K562 (cell line): ENCODE measurements around the gene XRN2. TPM values are rescaled to one million over a fixed set of nuclear protein-coding genes. Genes with fewer than 3 reads are reported as not detected.

ENCODE experiments used
- ATAC-seq: fragments of 200-7000 bp; cut with Tn5 transposase; 3 replicates; pipeline ENCODE4 v1.9.1; 2020; ENCODE audit warnings: moderate library complexity
- BruUV-seq: library from RNA; stranded (reverse); fragments of 400-500 nt; replicated peaks from 2 replicates; lab custom pipeline; 2021; lab: Mats Ljungman, UMichigan
- CTCF ChIA-PET: fragments of 300-600 bp; formaldehyde crosslinking; extraction: SDS; loops from one replicate; lab custom pipeline; 2021; ENCODE audit warnings: low intra/inter-chr PET ratio; lab: Yijun Ruan, JAX
- POLR2A ChIA-PET: fragments of 300-600, 350-650 bp; sonication (Branson Sonifier 250); formaldehyde crosslinking; extraction: SDS; loops from one replicate; lab custom pipeline; 2021; ENCODE audit warnings: antibody characterized with exemption, inconsistent platforms; lab: Yijun Ruan, JAX
- DNase-seq, 4 experiments: peaks; one replicate each; pipeline versions ENCODE4 v3.0.0 to v3.0.0-alpha.2; 2011 to 2018; ENCODE audit warnings: low spot score in 3 of 4, mixed read lengths in 3 of 4; ENCODE audit errors: extremely low read depth in 1 of 4
- FAIRE-seq: peaks from 2 replicates; lab custom pipeline; 2011; peaks lifted over from hg19 to GRCh38; lab: Jason Lieb, UNC
- H2AFZ ChIP-seq: 2 replicates; pipeline ENCODE4 v1.6.0; 2011; ENCODE audit warnings: low read depth, low read length, control low read depth, inconsistent platforms
- H3K27ac ChIP-seq: fragments of 200-600 bp; 3 replicates; pipeline ENCODE4 v1.8.0; 2011; ENCODE audit warnings: low read depth, mild to moderate bottlenecking, control low read depth, inconsistent platforms, low read length, moderate library complexity, mixed read lengths; ENCODE audit errors: extremely low read depth
- H3K27me3 ChIP-seq, 2 experiments: fragments of 300-600 bp in 1 of 2; 2 replicates in 1 of 2; 3 replicates in 1 of 2; pipeline versions ENCODE4 v1.6.0 to v1.8.0; 2011; ENCODE audit warnings: inconsistent platforms in 2 of 2, low read length in 2 of 2, mild to moderate bottlenecking in 1 of 2, mixed read lengths in 1 of 2, moderate library complexity in 1 of 2; ENCODE audit not compliant: control insufficient read depth in 2 of 2, insufficient read depth in 2 of 2
- H3K36me3 ChIP-seq: fragments of 300-600 bp; 3 replicates; pipeline ENCODE4 v1.8.0; 2011; ENCODE audit warnings: mild to moderate bottlenecking, low read length, inconsistent platforms; ENCODE audit not compliant: control insufficient read depth, insufficient read depth
- H3K4me1 ChIP-seq, 2 experiments: fragments of 200-600 bp in 1 of 2; replicated peaks in 1 of 2; 2 replicates in 1 of 2; 3 replicates in 1 of 2; pipeline versions ENCODE4 v1.5.1 to v1.8.0; 2011; ENCODE audit warnings: inconsistent platforms in 2 of 2, low read length in 2 of 2, mild to moderate bottlenecking in 1 of 2, mixed read lengths in 1 of 2, moderate library complexity in 1 of 2; ENCODE audit not compliant: control insufficient read depth in 2 of 2, insufficient read depth in 2 of 2
- H3K4me2 ChIP-seq: 2 replicates; pipeline ENCODE4 v1.6.1; 2011; ENCODE audit warnings: low read length, control low read depth, inconsistent platforms, mixed read lengths; ENCODE audit not compliant: insufficient read depth
- H3K4me3 ChIP-seq: fragments of 200-600 bp; sonication (generic), shearing (Covaris generic); 2 replicates; pipeline ENCODE4 v1.5.1; 2016; ENCODE audit warnings: control low read depth, inconsistent platforms
- H3K79me2 ChIP-seq: fragments of 200-600 bp; 3 replicates; pipeline ENCODE4 v1.8.0; 2011; ENCODE audit warnings: low read length, inconsistent platforms; ENCODE audit not compliant: control insufficient read depth, insufficient read depth
- H3K9ac ChIP-seq, 2 experiments: 2 replicates each; pipeline versions ENCODE4 v1.6.0 to v1.6.1; 2011; ENCODE audit warnings: low read depth in 2 of 2, low read length in 2 of 2, control low read depth in 1 of 2, inconsistent platforms in 1 of 2, mild to moderate bottlenecking in 1 of 2, mixed read lengths in 1 of 2; ENCODE audit not compliant: insufficient read depth in 1 of 2
- H3K9me1 ChIP-seq: one replicate; pipeline ENCODE4 v1.6.0; 2011; ENCODE audit warnings: inconsistent platforms, mild to moderate bottlenecking, low read length, moderate library complexity; ENCODE audit not compliant: control insufficient read depth, insufficient read depth
- H3K9me3 ChIP-seq: replicated peaks from 2 replicates; pipeline ENCODE4 v1.5.1; 2011; ENCODE audit warnings: low read depth, low read length, inconsistent platforms; ENCODE audit not compliant: control insufficient read depth, insufficient read depth
- H4K20me1 ChIP-seq: replicated peaks from 2 replicates; pipeline ENCODE4 v1.6.1; 2011; ENCODE audit warnings: low read length, inconsistent platforms, mixed read lengths; ENCODE audit not compliant: control insufficient read depth, insufficient read depth
- ARHGAP35 ChIP-seq: fragments of 450-650 bp; IDR thresholded peaks from 2 replicates; pipeline ENCODE4 v1.6.1; 2018; ENCODE audit not compliant: partially characterized antibody
- ARID1B ChIP-seq: fragments of 450-650 bp; IDR thresholded peaks from 2 replicates; pipeline ENCODE4 v1.6.1; 2016; ENCODE audit warnings: antibody characterized with exemption, mild to moderate bottlenecking, inconsistent platforms
- ARID3A ChIP-seq: IDR thresholded peaks from 2 replicates; pipeline ENCODE4 v1.6.1; 2012; ENCODE audit warnings: low read depth, low read length, improper control_type of control experiment, borderline replicate concordance
- NCOA1 ChIP-seq: fragments of 450-650 bp; IDR thresholded peaks from 2 replicates; pipeline ENCODE4 v1.6.1; 2016; ENCODE audit warnings: low read depth
- PHB ChIP-seq: fragments of 250-450 bp; sonication (Bioruptor Pico); IDR thresholded peaks from 2 replicates; pipeline ENCODE4 v1.5.0; 2021
- PYGO2 ChIP-seq: fragments of 450-650 bp; IDR thresholded peaks from 2 replicates; pipeline ENCODE4 v1.6.1; 2016; ENCODE audit warnings: mild to moderate bottlenecking, missing genetic modification characterization, moderate library complexity, missing compliant biosample characterization
- UBTF ChIP-seq, 2 experiments: IDR thresholded peaks; 2 replicates each; pipeline ENCODE4 v1.6.1; 2012; ENCODE audit warnings: improper control_type of control experiment in 2 of 2, low read depth in 2 of 2, low read length in 2 of 2, borderline replicate concordance in 1 of 2
- ZBTB17 ChIP-seq: fragments of 450-650 bp; formaldehyde crosslinking; IDR thresholded peaks from 2 replicates; pipeline ENCODE4 v1.4.0; 2020; ENCODE audit warnings: mild to moderate bottlenecking
- ZBTB5 ChIP-seq: fragments of 450-650 bp; IDR thresholded peaks from 2 replicates; pipeline ENCODE4 v1.6.1; 2017; ENCODE audit warnings: antibody characterized with exemption
- ZFP30 ChIP-seq: fragments of 250-450 bp; sonication (Bioruptor Pico); IDR thresholded peaks from 2 replicates; pipeline ENCODE4 v1.8.0; 2022; ENCODE audit warnings: moderate library complexity, mild to moderate bottlenecking, inconsistent platforms, borderline replicate concordance
- ZNF224 ChIP-seq: sonication (generic); formaldehyde crosslinking; IDR thresholded peaks from 2 replicates; pipeline ENCODE4 v1.8.0; 2022; ENCODE audit warnings: mild to moderate bottlenecking, missing genetic modification reagents
- ZNF431 ChIP-seq: sonication (generic); formaldehyde crosslinking; IDR thresholded peaks from 2 replicates; pipeline ENCODE4 v1.8.0; 2022; ENCODE audit warnings: mild to moderate bottlenecking, missing genetic modification reagents
- WGBS: fragments of 100-300 bp; shearing (Covaris generic); methylation state at CpG from one replicate; pipeline ENCODE4 v1.1.6; 2016; ENCODE audit warnings: low coverage, mixed read lengths; ENCODE audit not compliant: insufficient coverage; ENCODE audit errors: missing lambda C conversion rate; 5-methylcytosine and 5-hydroxymethylcytosine counted together
- in situ Hi-C: fragments of 300-500 bp; cut with MboI; formaldehyde crosslinking; loops from 4 replicates; pipeline ENCODE4 v1.15.0; 2018; ENCODE audit warnings: inconsistent platforms, mixed read lengths
- intact Hi-C: fragments of 100-400 bp; cut with micrococcal nuclease; formaldehyde crosslinking; loops from 2 replicates; pipeline ENCODE4 v1.14.2; 2022
- polyA plus RNA-seq, 8 experiments: library from polyadenylated mRNA; depleted of rRNA in 4 of 8; stranded (reverse) in 5 of 8; unstranded in 3 of 8; fragments of >200 nt; fragmentation: Nextera tagmentation in 2 of 8; fragmentation: Illumina TruSeq in 1 of 8; extraction: Ambion mirVana in 2 of 8; extraction: Trizol in 1 of 8; gene quantifications; 2 replicates each; pipeline versions ENCODE4 v1.2.1 to v1.2.3, GENCODE V29; 2011 to 2014; ENCODE audit warnings: inconsistent platforms in 1 of 8, missing spikeins in 1 of 8
- total RNA-seq, 7 experiments: library from RNA; depleted of rRNA in 6 of 7; stranded (reverse); fragments of >200 nt in 6 of 7; fragmentation: Illumina TruSeq in 2 of 7; extraction: Trizol in 2 of 7; gene quantifications; 2 replicates each; pipeline versions ENCODE4 v1.2.1 to v1.2.3, GENCODE V29; 2011 to 2021; ENCODE audit warnings: low replicate concordance in 1 of 7

XRN2 gene
- total and polyA plus RNA-seq, 9 of the 15 experiments (the other 6 are each of a cell fraction or from before 2014, with no cell fraction given), result 41.8 to 67.3 (median 51.4) TPM

GRCh38 chr20:21393816-21394519 lies 90.8 kb downstream of the XRN2 start (continued):
- no peak for TF ChIP-seq ARHGAP35
- TF ChIP-seq ZFP30, result no peak
- TF ChIP-seq PYGO2 (tag), result no peak
- TF ChIP-seq NCOA1, result no peak

- no peak for TF ChIP-seq ZBTB5
- no peak for TF ChIP-seq ARID3A
- no peak for TF ChIP-seq ZNF224 (CRISPR knock-in tag)
- TF ChIP-seq PHB, result no peak
- TF ChIP-seq UBTF (IDR thresholded peaks at IDR 0.05; ENCODE audit: borderline replicate concordance in 1 of 2, low read depth in 2 of 2, low read length in 2 of 2), result no peak
- no peak for TF ChIP-seq ZNF431
- TF ChIP-seq ARID1B, result no peak
- TF ChIP-seq ZBTB17, result no peak
- TF ChIP-seq, all 486 proteins: peak for 0
Measured at GRCh38 chr20:21394551-21394950, 91.4 kb downstream of the XRN2 start.

More at GRCh38 chr20:21394551-21394950, 91.4 kb downstream of the XRN2 start:
- DNase-seq (no peak), ATAC-seq (no peak), FAIRE-seq (no peak)
- peaks cover 4% of the 10 kb centered on the region; the same call in 1 of the 3 replicates for H3K36me3 ChIP-seq
- H3K9ac ChIP-seq, result no peak overlapping the region
- no peak overlapping the region for H3K4me3 ChIP-seq
- ChIA-PET POLR2A (no interaction called here), CTCF (no interaction called here)
- peaks cover 0 to 3% of the 10 kb centered on the region in 2 experiments; a peak in 1 of 5 replicates for H3K4me1 ChIP-seq
- H4K20me1 ChIP-seq, result no peaks in the 10 kb centered on the region
- intact Hi-C loops, result no loop called here
- no peak overlapping the region for H3K27ac ChIP-seq
- WGBS, result 14% methylated on average over 3 of the region's 3 CpGs
- in situ Hi-C loops, result no loop called here
- no peak overlapping the region for H2AFZ ChIP-seq
- BruUV-seq, result no TSS peak
- H3K27me3 ChIP-seq, result no peaks in the 10 kb centered on the region
- no peak overlapping the region for H3K4me2 ChIP-seq
- no peaks in the 10 kb centered on the region for H3K9me1 ChIP-seq
- no peaks in the 10 kb centered on the region for H3K9me3 ChIP-seq
- no peaks in the 10 kb centered on the region for H3K79me2 ChIP-seq
